ENCODE results near the gene ADIRF. TPM values are rescaled to one million over a fixed set of nuclear protein-coding genes. Genes with fewer than 3 reads are reported as not detected.
"Not testable (repeated sequence)": the region's sequence is repeated elsewhere in the genome, so short reads cannot be mapped to it uniquely, and the experiment has no call there.

The ADIRF gene
- total and polyA plus RNA-seq, 5 donors, result 69.0 to 215 (median 79.3) TPM

DNA sequence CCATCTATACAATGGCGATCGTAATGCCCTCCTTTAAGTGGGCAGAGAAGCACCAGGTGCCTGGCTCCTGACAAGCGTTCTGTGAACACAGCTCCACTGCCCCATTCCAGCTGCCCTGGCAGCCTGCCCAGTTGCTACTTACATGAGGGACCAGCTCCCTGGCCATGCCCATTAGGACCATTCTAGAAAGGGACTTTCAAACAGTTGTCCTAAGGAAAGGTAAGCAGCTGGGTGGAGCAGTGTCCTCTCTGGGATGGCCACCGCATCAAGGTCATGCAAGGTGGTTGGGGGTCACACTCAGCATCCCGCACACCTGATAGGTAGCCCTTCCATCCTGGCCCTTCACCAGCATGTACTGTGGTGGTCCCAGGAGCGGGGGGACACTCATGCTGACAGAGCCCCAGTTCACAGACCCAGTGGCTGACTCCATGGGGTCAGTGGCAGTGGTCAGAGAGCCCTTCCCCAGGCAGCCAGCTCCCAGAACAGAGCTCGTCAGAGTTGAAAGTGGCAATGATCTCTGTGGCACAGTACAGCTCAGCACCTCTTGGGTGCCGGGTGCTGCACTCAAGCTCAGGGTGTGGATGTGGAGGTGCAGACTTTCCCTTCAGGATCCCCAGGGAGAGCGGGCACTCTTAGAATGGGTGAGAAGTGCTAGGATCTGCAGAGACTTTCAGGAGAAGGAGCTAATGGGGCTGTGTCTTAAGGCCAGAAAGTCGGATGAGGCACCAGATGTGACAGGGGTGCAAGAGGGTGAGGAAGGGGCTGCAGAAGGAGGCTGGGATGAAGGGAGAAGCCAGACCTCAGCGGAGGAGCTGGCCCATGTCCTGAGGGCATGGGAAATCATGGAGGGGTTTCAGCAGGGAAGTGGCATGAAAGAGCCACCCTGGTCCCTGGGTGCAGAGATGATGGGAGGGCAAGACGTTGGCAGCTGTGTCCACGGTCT lies 21.8 kb upstream of the ADIRF start:
- no peaks in the 10 kb centered on the region for H3K27me3 ChIP-seq (ENCODE audit: control insufficient read depth, insufficient read depth)
- 76% methylated on average over 13 of the region's 13 CpGs for WGBS
- DNase-seq (peak; percentile 67 to 87 (median 78)), ATAC-seq (peak in 1 of 2 donors; percentile 14)
- H3K4me3 ChIP-seq (ENCODE audit: low read length), result no peak overlapping the region
- H3K27ac ChIP-seq (ENCODE audit: low read length), result no peak overlapping the region
- intact Hi-C loops (cut with DNase I), result no loop called here
- H3K9me3 ChIP-seq (ENCODE audit: control insufficient read depth, low read length), result no peaks in the 10 kb centered on the region
- H3K4me1 ChIP-seq (ENCODE audit: control insufficient read depth, insufficient read depth, low read length), result no peaks in the 10 kb centered on the region

DNA sequence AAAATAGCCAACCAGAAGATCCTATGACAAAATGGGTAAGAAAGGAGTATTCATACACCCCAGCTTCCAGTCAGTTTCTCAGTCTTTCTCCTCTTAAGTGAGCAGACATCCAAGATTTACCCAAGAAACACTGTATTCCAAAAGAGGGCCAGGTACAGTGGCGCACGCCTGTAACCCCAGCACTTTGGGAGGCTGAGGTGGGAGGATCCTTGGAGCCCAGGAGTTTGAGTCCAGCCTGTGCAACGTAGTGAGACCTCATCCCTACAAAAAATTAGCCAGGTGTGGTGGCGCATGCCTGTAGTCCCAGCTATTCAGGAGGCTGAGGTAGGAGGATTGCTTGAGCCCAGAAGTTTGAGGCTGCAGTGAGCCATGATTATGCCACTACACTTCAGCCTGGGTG lies 20.5 kb upstream of the ADIRF start:
- ATAC-seq, result not testable (repeated sequence)

DNA sequence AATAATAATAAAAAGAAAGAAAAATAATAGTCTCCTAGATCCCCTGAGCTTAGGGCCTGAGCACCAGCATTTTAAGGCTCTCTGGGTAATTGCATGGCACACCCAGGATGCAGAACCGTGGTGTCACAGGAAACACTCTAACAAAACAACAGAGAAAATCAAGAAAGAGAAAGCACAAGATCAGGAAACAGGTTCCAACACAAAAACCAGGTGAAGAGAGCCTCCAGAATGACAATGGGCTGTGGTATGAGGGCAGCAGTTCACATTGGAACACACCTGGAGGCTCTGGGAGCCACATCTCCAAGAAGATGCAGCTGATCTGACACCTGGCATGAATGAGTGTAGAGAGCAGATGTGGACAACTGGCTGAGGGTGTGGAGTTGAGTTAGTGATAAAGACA lies 17.9 kb upstream of the ADIRF start:
- Histone ChIP-seq H3K4me1 (ENCODE audit: control insufficient read depth, insufficient read depth, low read length) (peaks cover 8% of the 10 kb centered on the region), H3K27ac (ENCODE audit: low read length) (no peak overlapping the region), H3K9me3 (ENCODE audit: control insufficient read depth, low read length) (no peaks in the 10 kb centered on the region), H3K27me3 (ENCODE audit: control insufficient read depth, insufficient read depth) (no peaks in the 10 kb centered on the region), H3K4me3 (ENCODE audit: low read length) (no peak overlapping the region)
- intact Hi-C loops (cut with DNase I), result no loop called here
- ATAC-seq, result no peak
- no peak for DNase-seq
- WGBS, result 48% methylated on average over 1 of the region's 1 CpG

More for the DNA sequence above, 20.5 kb upstream of the ADIRF start:
- H3K27me3 ChIP-seq (ENCODE audit: control insufficient read depth, insufficient read depth); H3K4me3 ChIP-seq (ENCODE audit: low read length); intact Hi-C loops (cut with DNase I); H3K4me1 ChIP-seq (ENCODE audit: control insufficient read depth, insufficient read depth, low read length); DNase-seq; H3K27ac ChIP-seq (ENCODE audit: low read length); H3K9me3 ChIP-seq (ENCODE audit: control insufficient read depth, low read length): not testable (repeated sequence)
- WGBS, result 92% methylated on average over 4 of the region's 4 CpGs

DNA sequence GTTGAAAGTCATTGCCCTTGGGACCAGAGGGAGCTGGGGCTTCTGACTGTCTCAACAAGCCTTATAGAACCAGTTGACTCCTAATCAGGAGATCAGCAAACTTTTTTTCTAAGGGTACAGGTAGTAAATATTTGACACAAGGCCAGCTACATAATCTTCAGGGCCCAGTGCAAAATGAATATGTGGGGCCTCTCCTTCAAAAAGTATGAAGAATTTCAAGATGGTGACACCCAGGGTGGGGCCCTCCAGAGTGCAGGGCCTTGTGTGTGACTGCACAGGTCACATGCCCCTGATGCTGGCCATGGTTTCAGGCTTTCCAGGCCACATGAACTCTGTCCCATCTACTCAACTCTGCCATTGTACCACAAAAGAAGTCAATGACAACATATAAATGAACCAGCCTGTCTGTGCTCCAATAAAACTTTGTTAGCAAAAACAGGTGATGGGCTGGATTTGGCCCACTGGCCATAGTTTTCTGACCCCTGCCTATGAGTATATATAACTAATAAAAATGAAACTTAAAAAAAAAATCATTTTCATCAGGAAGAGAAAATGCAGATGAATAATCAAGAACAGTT lies 17.0 kb upstream of the ADIRF start:
- DNase-seq, result peak in 1 of 3 donors; percentile 11
- Histone ChIP-seq H3K9me3 (ENCODE audit: control insufficient read depth, low read length) (no peaks in the 10 kb centered on the region), H3K27ac (ENCODE audit: low read length) (no peak overlapping the region), H3K4me3 (ENCODE audit: low read length) (no peak overlapping the region), H3K4me1 (ENCODE audit: control insufficient read depth, insufficient read depth, low read length) (peaks cover 8% of the 10 kb centered on the region), H3K27me3 (ENCODE audit: control insufficient read depth, insufficient read depth) (no peaks in the 10 kb centered on the region)
- ATAC-seq, result no peak
- intact Hi-C loops (cut with DNase I), result no loop called here

- H3K4me3 ChIP-seq (ENCODE audit: low read length), result no peak overlapping the region
- 89% methylated on average over 7 of the region's 7 CpGs for WGBS
- intact Hi-C loops (cut with DNase I), result no loop called here
- no peaks in the 10 kb centered on the region for H3K9me3 ChIP-seq (ENCODE audit: control insufficient read depth, low read length)
- DNase-seq, result peak in 1 of 3 donors; percentile 18
- peaks cover 8% of the 10 kb centered on the region for H3K4me1 ChIP-seq (ENCODE audit: control insufficient read depth, insufficient read depth, low read length)
- ATAC-seq, result no peak
- no peaks in the 10 kb centered on the region for H3K27me3 ChIP-seq (ENCODE audit: control insufficient read depth, insufficient read depth)
- H3K27ac ChIP-seq (ENCODE audit: low read length), result no peak overlapping the region
Observed at GRCh38 chr10:86952106-86952505, 16.2 kb upstream of the ADIRF start.

DNA sequence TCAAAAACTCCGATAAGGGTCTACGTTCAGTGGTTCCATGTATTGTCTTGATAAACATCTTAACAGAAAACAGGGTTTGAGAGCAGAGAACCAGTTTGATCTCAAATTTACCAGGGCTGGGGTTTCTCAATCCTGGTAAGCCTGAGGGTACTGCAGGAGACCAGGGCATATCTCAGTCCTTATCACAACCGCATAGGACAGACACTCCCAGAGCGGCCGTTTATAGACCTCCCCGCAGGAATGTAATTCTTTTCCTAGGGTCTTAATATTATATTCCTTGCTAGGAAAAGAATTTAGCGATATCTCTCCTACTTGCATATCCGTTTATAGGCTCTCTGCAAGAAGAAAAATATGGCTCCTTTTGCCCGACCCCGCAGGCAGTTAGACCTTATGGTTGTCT lies 15.6 kb upstream of the ADIRF start:
- intact Hi-C loops (cut with DNase I); H3K4me1 ChIP-seq (ENCODE audit: control insufficient read depth, insufficient read depth, low read length): not testable (repeated sequence)

GRCh38 chr10:86953747-86954680 lies 14.3 kb upstream of the ADIRF start:
- Histone ChIP-seq H3K4me3 (ENCODE audit: low read length) (peak overlapping the region; percentile 6), H3K27me3 (ENCODE audit: control insufficient read depth, insufficient read depth) (no peaks in the 10 kb centered on the region), H3K9me3 (ENCODE audit: control insufficient read depth, low read length) (no peaks in the 10 kb centered on the region), H3K4me1 (ENCODE audit: control insufficient read depth, insufficient read depth, low read length) (peaks cover 8% of the 10 kb centered on the region), H3K27ac (ENCODE audit: low read length) (peak overlapping the region; percentile 81)
- ATAC-seq (peak; percentile 83 to 84), DNase-seq (peak; percentile 86 to 90 (median 89))
- WGBS, result 40% methylated on average over 15 of the region's 15 CpGs
- intact Hi-C loops (cut with DNase I), result no loop called here

More for the DNA sequence above, 15.6 kb upstream of the ADIRF start:
- DNase-seq, result peak in 1 of 3 donors; percentile 9
- H3K4me3 ChIP-seq (ENCODE audit: low read length); H3K27me3 ChIP-seq (ENCODE audit: control insufficient read depth, insufficient read depth); H3K27ac ChIP-seq (ENCODE audit: low read length); ATAC-seq; H3K9me3 ChIP-seq (ENCODE audit: control insufficient read depth, low read length): not testable (repeated sequence)
- 94% methylated on average over 10 of the region's 10 CpGs for WGBS

GRCh38 chr10:86954681-86955500 lies 13.4 kb upstream of the ADIRF start:
- Histone ChIP-seq H3K4me1 (ENCODE audit: control insufficient read depth, insufficient read depth, low read length) (peaks cover 8% of the 10 kb centered on the region), H3K27me3 (ENCODE audit: control insufficient read depth, insufficient read depth) (no peaks in the 10 kb centered on the region), H3K27ac (ENCODE audit: low read length) (peak overlapping the region; percentile 81), H3K4me3 (ENCODE audit: low read length) (peak overlapping the region; percentile 6), H3K9me3 (ENCODE audit: control insufficient read depth, low read length) (no peaks in the 10 kb centered on the region)
- ATAC-seq (no peak), DNase-seq (peak in 2 of 3 donors; percentile 49 to 53)
- 49% methylated on average over 13 of the region's 13 CpGs for WGBS
- intact Hi-C loops (cut with DNase I), result no loop called here

DNA sequence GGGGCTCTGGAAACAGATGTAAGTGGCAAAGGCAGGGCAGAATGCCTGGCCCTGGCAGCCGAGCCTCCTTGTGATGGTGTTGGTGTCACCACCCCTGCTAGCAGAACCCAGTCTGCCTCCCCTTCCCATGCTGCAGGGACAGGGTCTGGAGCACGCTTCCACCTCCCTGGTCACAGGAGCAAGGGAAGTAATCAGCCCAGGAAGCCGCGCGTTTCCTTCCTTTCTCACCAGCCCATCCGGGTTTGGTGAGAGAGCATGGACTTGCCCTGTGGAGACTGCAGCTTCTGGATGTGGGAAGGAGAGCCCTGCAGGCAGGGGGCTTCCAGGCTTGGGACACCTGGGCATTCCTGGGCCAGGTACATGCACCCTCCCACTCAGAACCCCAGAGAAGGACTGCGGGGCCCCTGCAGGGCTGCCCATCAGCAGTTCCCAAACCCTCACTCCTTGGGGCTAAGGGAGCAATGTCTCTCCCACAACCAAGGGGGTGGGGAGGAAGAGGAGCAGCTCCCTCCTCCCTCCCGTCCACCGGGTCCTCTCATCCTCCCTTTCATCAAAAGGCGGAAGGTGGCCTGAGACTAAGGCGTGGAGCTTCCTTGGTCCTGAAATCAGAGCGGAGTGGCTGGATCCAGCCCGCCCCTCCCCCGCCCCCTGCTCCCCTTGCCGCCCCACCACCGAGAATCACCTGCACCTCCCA lies 12.6 kb upstream of the ADIRF start:
- WGBS, result 57% methylated on average over 16 of the region's 16 CpGs
- Histone ChIP-seq H3K4me1 (ENCODE audit: control insufficient read depth, insufficient read depth, low read length) (peaks cover 8% of the 10 kb centered on the region), H3K27ac (ENCODE audit: low read length) (peak overlapping the region; percentile 81), H3K4me3 (ENCODE audit: low read length) (peak overlapping the region; percentile 47), H3K9me3 (ENCODE audit: control insufficient read depth, low read length) (no peaks in the 10 kb centered on the region), H3K27me3 (ENCODE audit: control insufficient read depth, insufficient read depth) (no peaks in the 10 kb centered on the region)
- intact Hi-C loops (cut with DNase I), result no loop called here
- peak; percentile 48 to 74 (median 72) for DNase-seq
- ATAC-seq, result peak in 1 of 2 donors; percentile 9

Data from right cardiac atrium (tissue), 5 donors.